ENCODE results near the gene SH2D4B.
A peak's percentile ranks its signal among the peaks of the same experiment; 100 is the strongest.
"Not testable (repeated sequence)": the region's sequence is repeated elsewhere in the genome, so short reads cannot be mapped to it uniquely, and the experiment has no call there.

The SH2D4B gene

DNA sequence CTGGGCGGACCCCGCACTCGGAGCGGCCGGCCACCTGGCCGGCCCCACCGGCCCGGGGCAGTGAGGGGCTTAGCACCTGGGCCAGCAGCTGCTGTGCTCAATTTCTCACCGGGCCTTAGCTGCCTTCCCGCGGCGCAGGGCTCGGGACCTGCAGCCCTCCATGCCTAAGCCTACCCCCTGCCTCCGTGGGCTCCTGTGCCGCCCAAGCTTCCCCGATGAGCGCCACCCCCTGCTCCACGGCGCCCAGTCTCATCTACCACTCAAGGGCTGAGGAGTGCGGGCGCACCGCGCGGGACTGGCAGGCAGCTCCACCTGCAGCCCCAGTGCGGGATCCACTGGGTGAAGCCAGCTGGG is 5.6 kb downstream of the SH2D4B start:
- not testable (repeated sequence) for DNase-seq (ENCODE audit: low spot score)

DNA sequence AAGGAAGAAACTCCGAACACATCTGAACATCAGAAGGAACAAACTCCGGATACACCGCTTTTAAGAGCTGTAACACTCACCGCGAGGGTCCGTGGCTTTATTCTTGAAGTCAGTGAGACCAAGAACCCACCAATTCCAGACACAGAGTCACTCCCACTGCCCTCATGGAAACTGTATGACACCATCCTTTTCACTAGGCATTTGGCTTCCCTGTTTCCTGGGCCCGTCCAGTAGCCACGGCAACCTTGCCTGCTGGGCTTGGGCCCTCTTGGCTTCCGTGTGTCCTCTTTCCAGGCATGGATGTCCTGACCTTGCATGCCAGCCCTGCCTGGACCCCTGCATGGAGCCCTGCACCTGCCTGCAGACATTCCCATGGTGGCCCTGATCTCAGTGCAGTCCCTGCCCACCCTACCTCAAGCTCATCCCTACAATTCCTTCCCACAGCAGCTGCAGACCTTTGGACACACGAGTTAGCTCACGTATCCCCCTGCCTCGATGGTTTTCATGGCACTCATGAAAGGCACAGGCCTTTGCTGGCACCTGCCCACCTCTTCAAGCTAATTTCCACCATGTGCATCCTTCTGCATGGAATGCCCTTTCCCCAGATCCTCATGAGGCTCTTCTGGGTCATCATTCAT is 6.7 kb downstream of the SH2D4B start:
- DNase-seq (ENCODE audit: low spot score): peak; percentile 23

DNA sequence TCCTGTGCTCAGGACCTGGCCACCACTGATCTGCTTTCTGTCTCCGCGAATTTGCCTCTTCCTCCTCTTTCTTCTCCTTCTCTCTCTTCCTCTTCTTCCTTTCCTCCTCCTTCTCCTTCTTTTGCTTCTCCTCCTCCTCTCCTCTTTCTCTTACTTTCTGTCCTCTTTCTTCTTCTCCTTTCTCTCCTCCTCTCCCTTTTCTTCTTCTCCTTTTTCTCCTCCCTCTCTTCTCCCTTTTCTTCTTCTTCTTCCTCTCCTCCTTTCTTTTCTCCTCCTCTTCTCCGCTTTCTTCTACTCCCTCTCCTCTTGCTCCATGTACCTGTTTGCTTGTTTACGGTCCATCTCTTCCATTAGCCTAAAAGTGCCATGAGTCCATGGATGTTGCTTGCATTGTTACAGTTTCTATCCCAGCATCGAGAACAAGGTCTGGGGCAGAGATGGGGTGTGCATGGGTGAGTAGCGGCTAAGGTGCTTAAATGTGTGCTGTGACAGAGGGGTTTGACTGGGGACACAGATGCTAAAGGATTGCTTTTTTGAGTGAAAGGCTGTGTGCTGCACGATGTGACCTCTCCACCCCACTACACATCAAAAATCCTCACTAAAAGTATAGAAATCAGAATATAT is 7.7 kb downstream of the SH2D4B start:
- DNase-seq (ENCODE audit: low spot score): peak; percentile 22

DNA sequence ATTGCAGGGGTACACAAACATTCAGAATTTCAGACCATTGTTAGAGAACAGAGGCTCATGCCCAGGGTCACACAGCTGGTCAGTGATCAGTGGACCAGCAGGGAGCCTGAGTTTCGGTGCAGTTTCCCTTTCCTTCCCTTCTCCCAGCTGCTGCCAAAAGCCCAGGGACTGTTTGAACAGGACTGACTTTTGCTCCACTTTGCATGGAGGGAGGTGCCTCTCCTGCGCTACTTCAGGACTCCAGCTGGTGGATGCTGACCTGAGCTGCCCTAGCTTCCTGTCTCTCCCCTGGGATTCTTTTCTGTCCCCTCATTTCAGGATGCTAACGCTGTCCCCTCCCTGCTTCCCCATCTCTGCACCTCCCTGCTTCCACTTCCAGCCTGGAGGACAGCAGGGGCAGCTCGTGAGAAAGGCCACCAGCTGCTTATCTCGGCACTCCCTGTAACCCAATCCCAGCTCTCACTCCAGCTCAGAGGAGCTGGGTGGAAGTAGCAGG is 14.5 kb downstream of the SH2D4B start:
- DNase-seq (ENCODE audit: low spot score): no peak

DNA sequence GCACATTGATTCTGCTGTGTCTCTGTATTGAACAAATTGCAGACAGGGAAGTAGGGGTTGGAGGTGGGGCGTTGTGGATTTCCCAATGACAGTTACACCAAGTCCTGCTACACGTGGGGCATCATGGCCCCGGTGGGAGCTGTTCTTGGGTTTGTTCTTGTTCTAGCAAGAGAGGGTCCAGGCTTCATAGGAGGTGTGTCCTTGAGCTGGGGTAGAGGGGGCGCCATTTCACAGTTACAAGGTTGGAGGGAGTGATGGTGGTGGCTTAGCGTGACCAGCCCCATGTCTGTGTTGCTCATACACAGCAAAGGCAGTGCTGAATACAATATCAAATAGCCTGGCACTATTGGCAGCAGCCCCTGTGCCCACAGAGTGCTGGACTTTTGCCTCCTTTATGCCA is 15.7 kb downstream of the SH2D4B start:
- DNase-seq (ENCODE audit: low spot score): no peak

DNA sequence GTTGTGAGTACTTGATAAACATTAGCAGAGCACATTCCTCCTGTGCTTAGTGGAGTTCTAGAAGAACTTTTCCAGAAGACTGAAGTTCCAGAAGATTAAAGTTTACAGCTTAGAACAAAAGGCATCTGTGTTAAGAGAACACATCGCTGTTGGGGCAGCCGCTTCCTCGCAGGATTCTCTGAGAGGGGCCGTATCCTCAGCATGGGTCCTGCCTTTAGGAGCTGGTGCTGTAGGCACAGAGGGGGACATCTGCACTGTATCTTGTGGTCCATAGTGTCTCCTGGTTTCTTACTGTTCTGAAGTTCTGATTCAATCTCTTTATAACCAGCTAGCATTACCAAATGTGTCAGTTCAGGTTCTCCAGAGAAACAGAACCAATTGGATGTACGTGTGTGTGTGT is 16.3 kb downstream of the SH2D4B start:
- DNase-seq (ENCODE audit: low spot score): no peak

DNA sequence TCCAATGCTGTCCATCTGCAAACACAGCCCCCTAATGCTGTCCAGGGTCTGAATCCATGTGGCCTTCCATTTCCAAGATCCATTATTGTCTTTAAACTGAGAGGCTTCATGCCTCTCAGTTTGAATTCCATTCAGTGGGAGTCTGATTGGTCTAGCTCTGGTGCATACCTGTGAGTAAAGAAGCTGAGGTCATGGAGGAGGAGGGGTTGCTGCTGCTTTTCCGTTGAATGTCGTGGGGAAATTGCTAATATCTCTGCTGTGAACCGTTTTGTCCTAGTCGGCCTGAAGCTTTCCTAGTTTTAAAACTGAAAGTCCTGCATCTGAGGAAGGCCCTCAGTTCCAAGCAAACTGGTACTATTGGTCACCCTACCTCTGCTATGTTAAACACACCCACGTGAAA is 17.7 kb downstream of the SH2D4B start:
- no peak for DNase-seq (ENCODE audit: low spot score)

DNA sequence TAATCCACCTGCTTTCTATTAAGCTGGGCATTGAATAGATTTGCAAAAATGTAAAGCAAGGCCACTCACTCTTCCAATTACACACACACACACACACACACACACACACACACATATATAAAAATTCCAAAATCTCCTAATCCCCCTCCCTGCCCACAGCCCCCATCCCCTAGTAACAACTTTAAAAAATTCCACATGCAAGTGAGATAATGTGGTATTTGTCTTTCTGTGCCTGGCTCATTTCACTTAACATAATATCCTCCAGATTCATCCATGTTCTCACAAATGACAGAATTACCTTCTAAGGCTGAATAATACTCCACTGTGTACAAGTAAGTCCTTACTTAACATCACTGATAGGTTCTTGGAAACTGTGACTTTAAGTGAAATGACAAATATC is 24.2 kb downstream of the SH2D4B start:
- DNase-seq (ENCODE audit: low spot score): no peak

DNA sequence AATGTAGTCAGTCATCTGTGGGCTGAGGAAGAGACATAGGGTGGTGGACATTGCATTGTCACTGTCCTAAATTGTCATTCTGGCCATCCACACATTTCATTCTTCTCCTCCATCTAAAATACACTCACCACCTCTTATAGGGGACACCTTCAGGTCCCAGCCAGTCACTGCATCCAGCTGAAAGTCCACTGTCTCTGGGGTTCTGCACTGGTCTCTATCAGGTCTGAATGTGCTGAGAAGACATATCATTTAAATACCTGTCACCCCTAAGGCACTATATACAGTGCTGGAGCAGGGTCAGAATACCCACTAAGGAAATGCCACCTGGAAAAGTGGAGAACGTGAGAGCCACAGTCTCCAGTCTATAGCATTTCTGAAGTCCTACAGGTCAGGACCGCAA is 29.6 kb downstream of the SH2D4B start:
- DNase-seq (ENCODE audit: low spot score): no peak

DNA sequence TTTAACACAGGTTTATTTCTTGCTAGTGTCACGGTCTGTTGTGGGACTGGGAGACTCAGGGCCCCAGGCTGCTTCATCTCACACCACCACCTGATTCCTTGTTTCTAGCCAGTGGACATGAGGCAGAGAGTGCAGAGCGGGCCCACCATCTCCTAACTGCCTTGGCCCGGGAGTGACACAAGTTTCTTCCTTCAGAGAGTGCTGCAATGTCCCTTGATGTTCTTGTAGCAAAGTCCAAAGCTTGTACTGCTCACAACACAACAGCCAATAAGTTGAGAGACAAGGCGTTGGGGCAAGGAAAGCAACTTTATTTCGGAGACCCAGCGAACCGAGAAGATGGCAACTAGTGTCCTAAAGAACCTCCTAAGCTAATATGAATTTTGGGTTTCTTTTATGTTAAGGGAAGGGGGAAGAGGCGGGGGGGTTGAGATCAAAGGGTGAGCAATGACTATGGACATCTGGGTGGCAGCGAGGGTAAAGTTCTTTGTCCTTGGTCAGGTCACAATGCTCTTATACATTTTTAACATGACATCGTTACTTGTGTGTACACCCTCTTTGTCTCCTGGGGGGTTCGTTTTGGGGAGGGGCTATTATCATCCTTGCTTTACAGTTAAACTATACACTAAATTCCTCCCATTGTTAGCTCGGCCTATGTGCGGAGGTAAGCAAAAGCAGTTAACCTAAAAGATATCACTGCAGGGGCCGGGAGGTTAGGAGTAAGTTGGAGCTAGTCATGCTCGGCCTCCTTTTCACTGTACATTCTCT is 31.6 kb downstream of the SH2D4B start:
- DNase-seq (ENCODE audit: low spot score): no peak

DNA sequence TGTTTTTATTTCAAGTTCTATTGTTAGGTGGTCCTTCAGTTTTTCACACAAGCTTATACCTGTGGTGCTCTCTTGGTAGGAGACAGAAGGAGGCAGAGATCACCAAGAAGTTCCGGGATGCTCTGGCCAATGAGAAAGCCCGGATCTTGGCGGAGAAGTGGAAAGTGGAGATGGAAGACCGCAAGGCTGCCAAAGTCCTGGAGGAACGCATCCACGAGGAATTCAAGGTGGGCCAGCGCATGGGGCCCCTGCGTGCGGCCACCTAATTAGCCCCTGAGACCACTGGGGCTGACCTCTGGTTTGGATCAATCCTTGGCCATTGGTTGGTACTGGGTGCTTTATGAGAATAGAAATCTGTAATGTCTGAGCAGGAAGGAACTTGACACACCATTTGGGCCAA is 33.6 kb downstream of the SH2D4B start:
- no peak for DNase-seq (ENCODE audit: low spot score)

DNA sequence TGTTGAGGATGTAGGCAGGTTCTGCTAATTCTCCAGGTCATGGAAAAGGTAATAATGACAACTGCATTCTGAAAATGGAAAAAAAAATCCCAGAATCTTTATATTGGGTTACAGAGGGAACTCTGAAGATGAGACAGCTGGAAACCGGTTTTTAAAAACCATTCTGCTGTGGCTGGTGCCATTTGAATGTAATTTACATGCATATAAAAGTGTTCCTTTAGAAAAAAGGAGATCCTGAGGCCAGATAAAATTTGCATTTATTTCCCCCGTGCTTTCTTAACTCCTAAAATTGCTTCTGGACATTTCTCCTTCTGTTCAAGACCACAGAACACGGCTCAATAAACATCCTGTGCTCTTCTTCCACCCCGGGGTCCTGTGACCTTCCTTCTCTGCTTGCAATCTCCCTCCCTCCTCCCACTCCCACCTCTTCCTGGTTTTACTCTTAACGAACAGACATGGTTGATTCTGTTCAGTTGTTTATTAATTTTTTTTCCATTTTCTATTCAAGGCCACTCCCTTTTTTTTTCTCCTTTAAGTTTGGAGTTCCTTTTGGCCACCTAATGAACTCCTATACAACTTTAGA is 41.6 kb downstream of the SH2D4B start:
- DNase-seq (ENCODE audit: low spot score): no peak

DNA sequence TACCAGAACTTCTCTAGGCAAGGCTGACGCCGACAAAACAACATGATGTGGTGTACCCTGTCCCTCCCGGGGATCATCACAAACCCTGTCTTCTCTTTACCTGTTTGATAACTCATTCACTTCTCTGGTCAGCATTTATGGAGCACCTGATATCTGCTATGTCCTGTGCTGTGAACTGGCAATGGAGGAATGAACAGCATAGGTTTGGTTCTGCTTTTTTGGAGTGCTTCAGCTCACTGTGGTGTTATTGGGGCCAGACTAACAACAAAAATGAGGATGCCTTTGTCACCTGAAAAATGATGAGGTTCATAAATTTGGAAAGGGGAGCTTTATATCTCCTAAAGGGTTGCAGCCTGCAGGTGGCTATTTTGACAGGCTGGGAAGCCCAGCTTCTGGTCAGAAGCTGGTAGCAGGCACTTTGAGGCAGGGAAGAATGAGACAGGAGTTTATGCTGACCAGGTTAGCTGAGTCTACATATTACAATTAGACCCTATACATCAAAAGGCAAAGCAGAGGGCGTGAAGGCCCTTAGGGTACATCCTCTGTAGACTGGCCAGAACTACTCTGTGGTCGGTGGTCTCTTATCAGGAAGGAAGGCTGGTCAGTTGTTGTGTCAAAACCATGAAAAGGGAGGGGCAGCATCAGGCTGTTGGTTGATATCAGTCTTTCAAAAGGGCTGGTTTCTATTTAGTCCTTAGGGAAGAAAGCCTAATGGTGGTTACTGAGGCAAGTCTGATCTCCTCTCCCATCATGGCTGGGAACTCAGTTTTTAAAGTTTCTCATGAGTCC is 42.3 kb downstream of the SH2D4B start:
- DNase-seq (ENCODE audit: low spot score): no peak

DNA sequence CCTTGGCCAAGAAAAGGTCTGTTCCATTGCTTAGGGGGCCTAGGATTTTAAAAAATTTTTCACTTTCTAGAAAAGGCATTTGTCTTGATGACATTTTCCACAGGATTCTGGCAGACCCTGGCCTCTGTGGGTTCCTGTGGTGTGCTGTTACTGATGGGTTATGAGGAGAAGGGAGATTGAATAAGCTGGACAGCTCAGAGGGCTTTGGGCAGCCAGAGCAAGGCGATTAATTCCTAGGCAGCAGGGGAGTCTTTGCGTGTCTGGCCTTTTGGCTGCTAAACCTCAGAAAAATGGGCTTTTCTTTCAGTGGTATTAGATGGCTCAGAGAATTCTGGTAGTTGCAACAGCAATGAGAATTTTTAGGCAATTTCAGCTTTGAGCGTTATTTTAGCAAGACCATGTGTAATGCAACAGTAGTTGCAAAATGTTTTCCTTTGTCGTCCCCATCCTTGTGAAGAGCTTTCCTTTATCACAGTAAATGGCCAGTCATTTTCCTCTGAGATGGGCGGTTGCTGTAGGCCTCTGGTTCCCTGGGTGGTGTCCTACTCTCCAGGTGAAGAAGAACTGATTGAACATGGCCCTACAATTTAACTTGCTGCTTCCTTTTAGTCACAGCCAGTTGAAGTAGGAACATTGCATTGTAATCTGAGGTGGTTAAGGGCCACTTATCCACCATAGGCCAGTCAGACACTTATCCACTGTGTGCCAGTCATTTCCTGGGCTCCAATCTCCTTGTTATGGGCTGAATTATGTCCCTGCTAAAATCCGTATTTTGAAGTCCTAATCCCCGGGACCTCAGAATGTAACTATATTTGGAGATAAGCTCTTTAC is 43.2 kb downstream of the SH2D4B start:
- DNase-seq (ENCODE audit: low spot score): no peak

DNA sequence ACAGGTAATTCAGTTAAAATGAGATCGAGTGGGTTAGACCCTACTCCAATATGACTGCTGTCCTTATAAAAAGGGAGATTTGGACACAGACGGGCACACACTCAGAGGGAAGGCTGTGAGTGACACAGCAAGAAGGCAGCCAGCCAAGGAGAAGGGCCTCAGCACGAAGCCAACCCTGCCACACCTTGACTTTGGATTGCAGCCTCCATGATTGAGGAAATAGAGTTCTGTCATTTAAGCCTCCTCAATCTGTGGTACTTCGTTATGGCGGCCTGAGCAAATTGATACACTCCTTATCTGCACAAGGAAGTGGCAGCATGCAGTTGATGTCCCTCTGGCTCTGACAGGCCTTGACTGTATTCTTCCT is 43.8 kb downstream of the SH2D4B start:
- no peak for DNase-seq (ENCODE audit: low spot score)

DNA sequence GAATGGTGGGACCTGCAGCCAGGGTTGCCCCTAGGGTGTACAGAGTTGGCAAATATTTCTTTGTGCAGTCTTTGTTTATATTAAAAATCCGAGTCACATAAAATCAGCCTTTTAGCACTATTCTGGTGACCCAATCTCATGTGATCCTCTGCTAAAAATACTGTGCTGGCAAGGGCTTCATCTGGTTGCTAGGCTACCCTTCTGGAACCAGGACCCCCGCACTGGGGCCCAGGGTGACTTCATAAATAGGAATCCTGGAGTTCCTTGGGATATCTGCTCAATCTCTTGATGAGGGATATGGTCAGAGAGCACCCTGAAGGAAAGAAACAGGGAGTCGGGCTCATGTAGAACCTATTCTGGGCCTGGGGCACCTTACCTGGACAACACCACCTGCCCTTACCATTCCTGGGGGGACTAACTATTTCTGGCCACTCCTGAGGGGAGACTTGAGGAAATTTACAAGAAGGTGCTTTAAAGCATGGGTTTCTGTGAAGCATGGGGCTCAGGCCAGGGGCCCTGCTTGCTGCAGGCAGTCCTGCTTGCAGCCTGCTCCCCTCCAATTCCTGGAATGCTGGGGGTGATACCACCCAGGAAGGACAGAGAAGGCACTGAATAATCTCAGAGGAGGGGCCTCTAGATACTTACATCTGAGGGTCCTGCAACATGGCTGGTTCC is 44.7 kb downstream of the SH2D4B start:
- DNase-seq (ENCODE audit: low spot score): no peak

DNA sequence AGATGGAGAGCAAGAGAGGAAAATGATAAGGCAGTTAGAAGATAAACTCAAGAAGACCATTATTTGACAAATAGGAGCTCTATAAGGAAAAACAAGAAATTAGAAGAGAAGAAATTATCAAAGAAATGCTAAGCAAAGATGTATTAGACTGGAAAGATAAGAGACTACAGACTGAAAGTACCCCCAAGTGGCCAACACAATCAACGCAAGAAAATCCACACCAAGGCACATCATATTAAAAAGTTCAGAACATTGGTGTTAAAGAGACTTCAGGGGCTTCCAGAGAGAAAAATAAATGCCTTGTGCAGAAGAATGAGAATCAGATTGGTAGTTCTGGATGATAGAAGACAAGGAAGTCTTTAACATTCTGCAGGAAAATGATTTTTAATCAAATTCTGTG is 46.0 kb downstream of the SH2D4B start:
- no peak for DNase-seq (ENCODE audit: low spot score)

DNA sequence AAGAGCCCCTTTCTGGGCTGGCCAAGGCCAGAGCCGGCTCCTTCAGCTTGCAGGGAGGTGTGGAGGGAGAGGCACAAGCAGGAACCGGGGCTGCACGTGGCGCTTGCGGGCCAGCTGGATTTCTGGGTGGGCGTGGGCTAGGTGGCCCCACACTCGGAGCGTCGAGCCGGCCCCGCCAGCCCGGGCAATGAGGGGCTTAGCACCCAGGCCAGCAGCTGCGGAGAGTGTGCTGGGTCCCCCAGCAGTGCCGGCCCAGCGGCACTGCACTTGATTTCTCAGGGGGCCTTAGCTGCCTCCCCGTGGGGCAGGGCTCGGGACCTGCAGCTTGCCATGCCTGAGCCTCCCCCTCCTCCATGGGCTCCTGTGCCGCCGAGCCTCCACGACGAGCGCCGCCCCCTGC is 48.1 kb downstream of the SH2D4B start:
- no peak for DNase-seq (ENCODE audit: low spot score)

DNA sequence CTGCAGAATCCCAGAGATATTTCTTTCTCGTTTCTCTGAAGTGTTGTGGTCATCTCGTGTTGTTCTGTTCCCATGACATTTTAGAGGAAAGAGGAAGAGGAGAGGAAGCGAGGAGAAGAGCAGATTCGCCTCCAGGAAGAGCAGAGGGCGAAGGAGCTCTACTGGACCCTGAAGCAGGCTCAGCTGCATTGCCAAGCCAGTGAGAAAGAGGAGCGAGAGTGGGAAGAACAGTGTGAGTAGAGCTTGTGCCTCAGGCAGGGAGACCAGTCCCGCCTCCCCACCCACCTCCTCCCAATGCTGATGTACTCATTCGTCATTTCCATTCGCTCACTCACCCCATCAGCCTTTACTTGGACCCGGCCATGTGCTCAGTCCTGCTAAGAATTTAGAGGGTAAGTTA is 50.8 kb downstream of the SH2D4B start:
- DNase-seq (ENCODE audit: low spot score): no peak

DNA sequence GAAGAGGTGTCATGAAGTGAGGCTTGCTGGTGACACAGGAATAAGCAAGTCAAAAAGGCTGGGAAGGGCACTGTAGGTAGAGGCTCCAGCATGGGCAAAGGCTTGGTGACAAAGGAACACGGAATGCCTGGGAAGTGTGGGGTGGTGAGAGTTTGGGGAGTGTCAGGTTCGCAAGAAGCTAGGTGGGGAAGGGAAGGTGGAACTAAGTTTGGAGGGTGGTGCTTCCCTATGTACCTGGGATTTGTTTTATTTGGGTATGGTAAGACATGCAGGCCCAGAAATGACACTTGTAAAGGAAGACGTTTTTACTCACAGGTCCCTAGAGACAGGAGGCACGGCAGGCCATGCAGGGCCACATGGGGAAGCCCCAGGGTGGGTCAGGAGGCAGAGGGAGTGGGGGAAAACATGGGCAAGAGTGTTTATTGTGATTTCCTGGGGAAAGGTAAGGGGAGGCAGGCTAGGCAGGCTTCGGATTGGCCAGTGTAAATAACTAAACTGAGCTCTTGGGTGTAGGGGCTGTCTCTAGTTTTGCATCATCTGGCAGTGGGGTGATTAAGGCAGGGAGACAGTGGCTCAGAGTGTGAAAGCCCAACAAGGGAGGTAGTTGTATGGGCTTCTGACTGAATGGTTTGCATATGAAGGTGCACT is 52.1 kb downstream of the SH2D4B start:
- DNase-seq (ENCODE audit: low spot score): no peak
